GM21717 (cell line): Measurements from ENCODE around the gene ITGA1.
A peak's percentile ranks its signal among the peaks of the same experiment; 100 is the strongest.
"Not testable (repeated sequence)": the region's sequence is repeated elsewhere in the genome, so short reads cannot be mapped to it uniquely, and the experiment has no call there.

Source experiments
- ATAC-seq: cut with Tn5 transposase; IDR thresholded peaks from one replicate; pipeline ENCODE4 v1.9.1; 2021; ENCODE audit warnings: mild to moderate bottlenecking, moderate library complexity; ENCODE audit not compliant: unreplicated experiment

ITGA1 gene

DNA sequence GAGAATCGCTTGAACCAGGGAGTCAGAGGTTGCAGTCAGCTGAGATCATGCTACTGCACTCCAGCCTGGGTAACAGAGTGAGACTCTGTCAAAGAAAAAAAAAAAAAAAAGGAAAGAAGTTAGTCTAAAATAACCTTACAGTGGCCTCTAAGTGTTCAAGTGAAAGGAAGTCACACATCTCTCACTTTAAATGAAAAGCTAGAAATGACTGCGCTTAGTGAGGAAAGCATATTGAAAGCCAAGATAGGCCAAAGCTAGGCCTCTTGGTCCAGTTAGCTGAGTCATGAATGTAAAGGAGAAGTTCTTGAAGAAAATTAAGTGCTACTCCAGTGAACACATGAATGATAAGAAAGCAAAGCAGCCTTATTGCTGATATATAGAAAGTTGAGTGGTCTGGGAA, 38.1 kb downstream of the ITGA1 start:
- peak; percentile 93 for ATAC-seq

DNA sequence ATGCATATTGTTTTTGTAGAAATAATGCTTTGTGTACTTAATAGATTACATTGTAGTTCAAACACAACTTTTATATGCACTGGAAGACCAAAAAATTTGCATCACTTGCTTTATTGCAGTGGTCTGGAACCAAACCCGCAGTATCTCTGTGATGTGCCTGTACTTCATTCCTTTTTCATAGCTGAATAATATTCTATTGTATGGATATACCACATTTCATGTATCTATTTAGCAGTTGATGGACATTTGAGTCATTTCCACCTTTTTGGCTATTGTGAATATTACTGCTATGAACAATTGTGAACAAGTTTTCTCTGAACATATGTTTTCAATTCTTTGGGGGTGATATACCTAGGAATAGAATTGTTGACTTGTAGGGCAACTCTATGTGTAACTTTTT, 40.1 kb downstream of the ITGA1 start:
- ATAC-seq, result no peak

DNA sequence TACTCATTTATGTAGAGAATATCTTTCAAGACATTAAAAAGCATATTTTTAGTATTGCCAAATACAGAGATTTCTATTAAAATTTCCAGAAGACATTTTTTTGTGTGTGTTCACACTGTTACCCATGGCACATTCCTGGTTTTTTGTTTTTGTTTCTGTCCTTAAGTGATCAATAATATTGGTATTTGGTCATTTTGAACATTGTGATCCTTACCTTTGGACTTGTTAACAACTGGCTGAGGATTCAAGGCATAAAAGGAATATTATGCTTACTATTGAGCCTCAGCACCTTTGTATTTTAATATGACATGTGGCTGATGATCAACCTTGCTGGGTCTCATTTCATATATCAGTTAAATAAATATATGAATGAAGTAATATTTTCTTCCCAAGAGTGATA, 41.9 kb downstream of the ITGA1 start:
- ATAC-seq, result no peak

DNA sequence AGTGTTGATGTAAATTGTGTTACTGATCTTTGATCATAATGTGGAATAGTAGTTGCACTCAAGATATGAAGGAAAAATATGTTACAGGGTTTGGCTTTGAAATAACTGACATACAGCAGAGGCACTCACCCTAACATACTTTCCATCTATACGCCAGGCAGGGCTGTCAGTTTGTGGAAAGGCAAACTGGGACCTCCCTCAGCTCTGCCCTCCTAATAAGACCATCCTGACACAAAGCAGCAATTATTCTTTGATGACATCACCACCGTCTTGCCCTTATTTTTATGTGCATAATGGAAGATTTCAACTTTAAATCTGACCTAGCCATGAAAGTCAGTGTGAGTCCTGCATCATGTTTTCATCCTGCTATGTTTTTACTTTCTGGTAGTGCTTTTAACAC, 42.9 kb downstream of the ITGA1 start:
- ATAC-seq, result no peak

DNA sequence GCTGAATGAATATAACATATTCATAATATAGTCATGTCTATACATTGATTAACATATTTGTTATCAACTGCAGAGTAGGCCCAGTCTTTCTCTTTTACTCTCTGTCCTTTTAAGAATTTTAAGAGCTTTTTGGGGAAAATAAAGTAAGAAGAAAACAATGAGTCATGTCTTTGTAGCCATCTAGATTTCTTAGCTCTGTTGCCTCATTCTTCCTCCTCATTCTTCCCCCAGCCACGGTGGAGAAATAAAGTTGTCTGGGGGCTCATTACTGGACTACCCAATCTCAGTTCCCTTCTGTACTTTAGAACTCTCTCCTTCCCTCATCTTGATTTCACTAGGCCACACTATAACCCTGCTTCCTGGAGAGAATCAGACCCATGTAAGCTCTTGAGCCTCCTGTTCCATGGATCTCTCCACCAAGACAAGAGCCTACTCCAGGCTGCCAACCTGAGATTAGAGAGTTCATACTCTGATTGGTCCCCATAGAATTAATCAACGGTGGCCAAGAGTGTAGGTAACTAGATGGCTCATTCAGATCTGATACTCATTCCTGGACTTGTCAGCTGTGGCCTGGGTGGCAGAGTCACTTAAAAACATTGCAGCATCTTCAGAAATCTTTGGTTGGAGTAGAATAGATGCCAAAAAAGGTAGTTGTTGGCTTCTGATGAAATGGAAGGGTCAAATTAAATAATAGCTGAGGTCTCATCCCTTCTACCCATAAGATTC, 44.2 kb downstream of the ITGA1 start:
- no peak for ATAC-seq

DNA sequence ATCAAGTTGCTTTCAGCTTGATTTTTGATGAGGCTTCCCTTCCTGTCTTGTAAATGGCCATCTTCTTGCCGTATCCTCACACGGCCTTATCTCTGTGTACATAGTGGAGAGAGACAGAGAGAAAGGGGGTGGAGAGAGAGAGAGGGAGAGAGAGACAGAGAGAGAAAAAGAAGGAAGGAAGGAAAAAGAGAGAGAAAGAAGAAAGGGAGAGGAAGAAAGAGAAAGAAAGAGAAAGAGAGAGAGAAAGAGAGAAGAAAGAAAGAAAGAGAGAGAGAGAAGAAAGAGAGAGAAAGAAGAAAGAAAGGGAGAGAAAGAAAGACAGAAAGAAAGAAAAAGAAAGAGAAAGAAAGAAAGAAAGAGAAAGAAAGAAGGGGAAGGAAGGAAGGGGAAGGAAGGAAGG, 46.6 kb downstream of the ITGA1 start:
- no peak for ATAC-seq

DNA sequence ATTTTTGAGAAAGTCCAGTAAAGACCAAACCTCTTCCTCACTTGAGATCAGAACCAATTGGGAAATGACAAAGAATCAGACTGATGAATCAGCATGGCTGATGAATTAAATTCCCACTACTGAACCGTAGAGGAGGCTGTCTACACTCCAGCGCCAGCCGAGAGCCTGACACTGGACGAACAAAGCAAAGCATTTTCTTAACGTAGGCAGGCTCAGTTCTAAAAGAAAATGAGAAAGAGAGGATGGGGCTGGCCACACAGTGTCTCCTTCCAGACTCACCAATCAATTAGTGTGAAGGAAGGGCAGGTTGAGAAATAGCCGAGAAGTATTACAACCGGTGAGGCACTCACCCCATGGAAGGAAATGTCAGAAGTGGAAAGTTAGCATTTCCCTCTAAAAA, 49.4 kb downstream of the ITGA1 start:
- ATAC-seq, result no peak

DNA sequence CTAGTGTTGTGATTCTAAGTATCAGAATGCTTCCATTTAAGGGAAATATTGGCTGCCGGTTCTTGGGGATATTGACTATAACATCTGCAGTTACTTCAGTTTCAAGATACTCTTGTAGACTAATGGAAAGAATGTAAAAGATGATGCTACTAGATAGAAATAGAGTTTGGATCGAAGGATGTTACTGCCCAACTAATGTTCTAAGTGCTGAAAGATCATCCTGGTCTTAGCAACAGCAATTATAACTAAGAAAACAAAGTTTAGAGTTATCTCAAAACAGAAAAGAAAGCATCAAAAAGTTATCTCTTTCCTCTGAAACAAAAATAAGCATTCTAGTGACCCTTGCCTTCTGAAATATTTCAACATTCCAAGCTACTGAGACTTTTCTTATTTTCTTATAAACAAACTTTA, 49.9 kb downstream of the ITGA1 start:
- no peak for ATAC-seq

DNA sequence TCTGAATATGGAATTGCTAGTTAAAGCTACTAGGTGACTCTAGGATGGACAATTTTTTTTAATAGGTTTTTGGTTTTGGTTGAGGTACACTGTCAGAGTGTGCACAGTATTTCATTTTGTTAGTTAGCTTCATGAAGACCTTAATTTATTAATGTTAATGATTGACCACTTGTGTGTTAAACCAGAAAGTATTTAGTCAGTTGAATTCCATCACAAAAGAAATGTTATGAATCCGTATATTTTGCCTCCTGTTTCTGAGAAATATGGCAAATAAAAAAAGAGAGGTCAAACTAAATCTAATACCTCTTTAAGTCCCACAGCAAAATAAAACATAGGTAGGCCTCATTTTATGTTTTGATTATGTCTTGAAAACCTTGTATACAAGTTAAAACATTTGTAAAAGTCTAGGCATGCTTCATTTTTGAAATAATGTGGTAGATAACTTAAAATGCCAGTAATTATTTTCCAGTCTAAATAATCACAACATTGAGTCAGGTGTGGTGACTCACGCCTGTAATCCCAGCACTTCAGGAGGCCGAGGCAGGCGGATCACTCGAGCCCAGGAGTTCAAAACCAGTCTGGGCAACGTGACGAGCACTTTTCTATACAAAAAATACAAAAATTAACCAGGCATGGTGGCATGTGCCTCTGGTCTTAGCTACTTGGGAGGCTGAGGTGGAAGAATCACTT, 50.8 kb downstream of the ITGA1 start:
- no peak for ATAC-seq

DNA sequence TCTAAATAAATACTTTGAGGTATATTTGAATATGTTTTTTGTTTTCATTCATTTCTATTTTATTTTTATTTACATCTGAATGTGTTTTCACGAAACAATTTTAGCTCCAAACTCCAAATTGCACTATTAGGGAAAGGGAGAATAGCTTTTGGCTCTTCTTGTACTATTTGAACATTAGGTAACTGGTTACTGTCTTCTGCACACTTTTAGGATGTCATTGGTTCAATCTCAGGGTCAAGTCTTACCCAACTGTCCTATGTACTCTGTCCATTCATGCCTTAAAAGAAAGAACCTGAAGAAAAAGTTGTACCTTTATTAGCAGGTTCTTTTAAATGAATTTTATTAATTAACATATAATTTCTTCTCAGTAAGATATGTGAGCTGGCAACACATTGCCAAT, 51.6 kb downstream of the ITGA1 start:
- no peak for ATAC-seq

DNA sequence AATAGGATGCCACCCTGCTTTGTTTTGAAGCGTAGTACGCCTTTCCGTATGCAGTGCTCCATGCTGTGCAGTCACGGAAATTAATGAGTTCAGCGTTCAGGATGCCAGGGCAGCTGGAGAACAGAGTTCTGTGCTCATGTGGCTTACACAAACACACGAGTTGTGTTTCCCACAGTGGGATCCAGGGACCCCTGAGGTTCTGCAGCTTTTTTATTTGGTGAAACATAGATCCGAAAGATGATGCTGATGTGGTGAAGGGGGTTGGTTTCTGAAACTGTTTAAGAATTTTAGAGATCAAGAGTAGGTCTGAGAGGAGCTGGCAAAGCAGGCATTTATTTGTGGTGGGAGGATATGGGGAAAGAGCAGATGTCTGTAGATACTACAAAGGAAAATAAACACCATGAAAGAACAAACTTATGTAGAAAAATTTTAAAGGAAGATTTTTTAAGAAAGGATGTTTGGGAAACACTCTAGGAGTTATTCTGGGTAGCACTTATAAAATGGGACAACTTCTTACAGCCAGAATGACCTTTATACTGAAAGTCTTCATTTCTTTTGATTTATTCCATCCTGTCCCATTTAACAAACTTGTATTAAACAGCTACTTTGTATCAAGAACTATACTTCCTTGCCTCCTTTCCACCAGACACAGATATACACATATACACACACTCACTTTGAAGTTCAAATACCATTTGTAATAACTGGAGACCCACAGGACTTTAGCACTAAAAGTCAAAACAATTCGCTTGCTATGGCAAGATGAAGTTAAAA, 52.7 kb downstream of the ITGA1 start:
- no peak for ATAC-seq

DNA sequence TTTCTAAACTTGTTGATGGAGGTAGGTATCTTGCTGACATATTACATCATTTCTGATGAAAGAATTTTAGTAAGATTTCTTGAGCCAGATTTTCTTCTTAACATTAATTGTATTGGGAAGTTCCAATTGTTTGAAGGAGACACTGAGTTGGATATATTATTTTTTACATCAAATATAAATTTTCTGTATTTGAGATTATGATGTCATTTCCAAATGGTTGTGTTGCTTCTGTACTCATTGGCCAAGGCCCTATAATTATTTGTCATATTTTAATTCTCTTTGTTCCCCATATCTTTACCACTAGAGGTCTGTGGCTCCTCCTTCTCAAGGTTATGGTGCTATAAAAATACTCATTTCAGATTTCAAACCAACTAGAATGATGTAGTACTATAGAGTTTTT, 53.4 kb downstream of the ITGA1 start:
- no peak for ATAC-seq

DNA sequence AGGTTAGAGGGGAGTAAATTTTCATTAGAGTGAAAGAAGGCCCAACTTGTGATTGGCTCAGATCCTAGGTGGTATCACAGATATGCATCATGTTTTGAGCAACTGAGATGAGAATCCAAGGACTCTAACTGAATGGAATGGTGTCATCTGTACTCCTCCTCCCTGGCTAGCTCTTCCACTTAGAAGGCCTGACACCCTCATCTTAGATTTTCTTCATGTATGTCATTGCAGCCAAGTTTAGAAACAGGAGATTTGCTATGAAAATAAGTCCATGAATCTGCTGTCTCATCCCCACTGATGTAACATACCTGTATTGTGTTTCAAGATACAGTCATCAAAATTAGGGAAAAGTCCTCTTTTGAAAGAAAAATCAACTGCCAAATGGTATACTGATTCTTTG, 54.4 kb downstream of the ITGA1 start:
- ATAC-seq, result no peak

DNA sequence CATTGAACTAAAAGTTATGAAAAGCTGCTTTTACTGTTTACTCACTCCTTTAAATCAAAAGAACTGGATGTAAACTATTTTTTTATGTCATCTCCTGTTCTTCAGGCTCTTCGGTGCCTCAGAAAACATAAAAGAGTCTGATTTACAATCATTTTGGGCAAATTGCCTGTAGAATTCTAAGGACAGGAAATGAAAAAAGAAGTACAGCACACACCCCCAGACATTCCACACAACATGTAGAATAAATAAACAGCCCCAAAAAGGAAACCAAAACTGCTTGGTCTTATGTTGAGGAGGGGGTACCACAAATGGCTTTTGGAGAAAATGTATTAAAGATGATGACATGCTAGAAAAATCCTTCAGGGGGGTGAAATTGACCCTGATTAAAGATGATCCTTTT, 57.2 kb downstream of the ITGA1 start:
- no peak for ATAC-seq

DNA sequence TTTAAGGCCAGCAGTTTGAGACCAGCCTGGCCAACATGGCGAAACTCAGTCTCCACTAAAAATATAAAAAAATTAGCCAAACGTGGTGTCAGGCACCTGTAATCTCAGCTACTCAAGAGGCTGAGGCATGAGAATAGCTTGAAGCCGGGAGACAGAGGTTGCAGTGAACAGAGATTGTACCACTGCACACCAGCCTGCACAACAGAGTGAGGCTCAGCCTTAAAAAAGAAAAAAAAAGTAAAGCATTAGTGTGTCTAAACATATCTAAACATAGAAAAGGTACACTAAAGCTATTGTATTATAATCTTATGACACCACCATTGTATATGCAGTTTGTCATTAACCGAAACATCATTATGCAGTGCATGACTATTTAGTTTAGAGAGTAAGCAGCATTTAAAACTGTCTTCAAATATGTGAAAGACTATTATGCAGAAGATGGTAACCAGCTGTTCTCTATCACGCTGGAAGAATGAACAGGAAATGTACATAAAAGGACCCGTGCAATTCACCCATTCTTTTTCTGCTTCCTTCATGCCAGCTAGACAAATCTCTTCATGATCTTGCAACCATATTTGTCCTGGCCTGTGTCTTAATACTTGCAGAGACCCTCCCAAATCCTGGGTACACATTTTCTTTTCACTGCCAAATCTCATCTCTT, 58.6 kb downstream of the ITGA1 start:
- ATAC-seq, result no peak

DNA sequence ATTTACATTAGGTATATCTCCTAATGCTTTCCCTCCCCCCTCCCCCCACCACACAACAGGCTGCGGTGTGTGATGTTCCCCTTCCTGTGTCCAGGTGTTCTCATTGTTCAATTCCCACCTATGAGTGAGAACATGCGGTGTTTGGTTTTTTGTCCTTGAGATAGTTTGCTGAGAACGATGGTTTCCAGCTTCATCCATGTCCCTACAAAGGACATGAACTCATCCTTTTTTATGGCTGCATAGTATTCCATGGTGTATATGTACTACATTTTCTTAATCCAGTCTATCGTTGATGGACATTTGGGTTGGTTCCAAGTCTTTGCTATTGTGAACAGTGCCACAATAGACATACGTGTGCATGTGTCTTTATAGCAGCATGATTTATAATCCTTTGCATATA, 61.0 kb downstream of the ITGA1 start:
- not testable (repeated sequence) for ATAC-seq

DNA sequence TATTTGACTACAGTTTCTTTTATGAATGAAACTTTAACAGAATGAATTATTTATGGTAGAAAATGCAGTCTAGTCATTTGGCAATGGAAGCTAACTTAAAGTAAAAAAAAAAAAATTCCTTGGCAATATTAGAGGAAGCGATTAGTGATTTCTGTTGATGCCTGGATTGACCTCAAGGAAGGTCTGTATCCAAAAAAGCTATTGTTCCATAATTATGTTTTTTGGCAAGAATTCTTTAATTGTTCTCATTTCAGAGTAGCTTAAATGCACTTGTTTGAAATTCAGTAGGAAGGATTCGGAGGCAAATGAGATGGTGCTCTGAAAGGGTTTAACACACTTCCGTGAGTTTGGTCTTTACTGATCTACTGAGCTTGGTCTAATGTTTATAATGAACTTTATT, 61.8 kb downstream of the ITGA1 start:
- no peak for ATAC-seq

DNA sequence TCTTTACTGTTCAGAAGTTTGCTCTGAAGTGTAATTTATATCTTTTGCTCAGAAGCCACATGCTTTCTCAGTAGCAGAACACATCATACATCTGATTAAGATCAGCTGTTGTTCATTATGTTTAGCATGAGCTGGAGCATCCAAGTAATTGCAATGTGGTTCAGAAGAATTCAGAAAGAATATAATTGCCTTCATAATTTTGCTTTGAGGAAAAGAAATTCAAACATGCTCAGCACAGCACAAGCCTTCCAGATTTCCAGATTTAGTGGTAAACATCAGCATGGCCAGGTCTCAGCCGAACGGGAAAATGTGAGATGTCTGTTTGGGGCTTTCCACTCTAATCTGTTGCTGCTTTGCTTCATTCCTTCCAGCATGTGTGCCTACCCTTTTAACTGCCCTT, 65.9 kb downstream of the ITGA1 start:
- no peak for ATAC-seq

DNA sequence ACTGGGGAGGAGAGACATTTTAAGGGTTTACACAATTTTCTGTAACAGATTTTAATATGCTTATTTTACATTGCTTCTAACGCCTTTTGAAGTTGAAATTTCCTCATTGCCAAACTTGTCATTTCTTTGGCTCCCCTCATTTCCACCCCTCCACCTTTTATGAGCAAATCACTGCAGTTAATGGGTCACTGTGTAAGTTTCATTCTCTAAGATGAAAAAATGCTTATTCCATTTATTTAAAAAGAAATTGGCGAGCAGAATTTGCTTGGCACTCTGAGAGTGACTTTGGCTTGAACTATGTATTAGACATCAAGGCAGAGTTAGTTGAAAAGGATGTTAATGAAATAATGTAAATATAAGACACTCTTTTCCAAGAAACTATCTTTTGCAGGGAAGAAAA, 66.6 kb downstream of the ITGA1 start:
- ATAC-seq, result no peak

DNA sequence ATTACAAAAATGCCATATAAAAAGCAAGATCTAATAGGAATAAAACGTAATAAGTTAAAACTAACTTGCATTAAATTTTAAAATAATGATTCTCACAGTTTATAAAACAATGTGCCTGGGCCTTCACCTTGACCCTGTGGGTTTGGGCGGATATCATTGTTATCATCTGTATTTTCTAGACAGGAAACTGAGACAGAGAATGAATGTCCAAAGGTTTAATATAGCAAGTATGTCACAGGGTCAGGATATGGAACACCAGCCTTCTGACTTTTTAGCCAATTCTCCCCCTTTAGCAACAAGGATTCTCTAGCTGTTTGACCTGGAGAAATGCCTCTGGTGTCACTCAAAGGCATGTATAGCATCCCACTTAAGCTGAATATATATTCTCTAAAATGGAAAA, 67.2 kb downstream of the ITGA1 start:
- no peak for ATAC-seq

DNA sequence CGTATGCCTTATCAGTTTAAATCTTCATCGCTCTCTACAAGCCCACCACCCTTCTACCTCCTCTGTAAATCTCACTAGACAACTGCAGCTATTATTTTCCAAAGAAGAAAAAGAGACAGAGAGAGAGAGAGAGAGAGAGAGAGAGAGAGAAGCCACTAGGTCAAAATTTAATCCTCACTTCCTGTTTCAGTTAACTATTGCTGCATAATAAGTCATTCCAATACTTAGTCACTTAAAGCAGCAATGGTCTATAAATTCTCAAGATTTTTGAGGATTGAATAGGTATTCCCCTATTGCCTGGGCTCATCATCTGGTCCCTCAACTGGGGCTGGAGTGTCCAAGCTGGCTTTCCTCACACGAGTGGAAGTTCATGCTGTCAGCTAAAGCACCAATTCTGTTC, 68.8 kb downstream of the ITGA1 start:
- ATAC-seq, result peak; percentile 93

DNA sequence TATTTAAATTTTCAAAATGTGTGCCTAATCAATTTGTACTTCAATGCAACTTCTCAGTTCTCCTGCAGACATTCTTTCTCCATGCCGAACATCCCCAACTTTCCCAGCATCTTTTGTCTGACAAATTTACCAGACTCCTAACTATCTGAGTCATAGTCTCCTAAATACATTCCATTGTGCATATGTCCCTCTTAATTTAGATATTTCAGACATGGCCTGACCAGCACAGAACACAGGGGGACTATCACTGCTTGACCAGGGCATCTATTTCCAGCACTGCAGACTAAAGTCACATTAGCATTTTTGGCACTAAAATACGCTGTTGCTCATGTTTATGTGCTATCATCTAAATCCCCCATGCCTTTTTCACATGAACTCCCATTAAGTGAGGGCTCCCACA, 71.9 kb downstream of the ITGA1 start:
- no peak for ATAC-seq
